ENCODE results near the gene RASGRP3. TPM values are rescaled to one million over a fixed set of nuclear protein-coding genes. Genes with fewer than 3 reads are reported as not detected.
"Not testable (repeated sequence)": the region's sequence is repeated elsewhere in the genome, so short reads cannot be mapped to it uniquely, and the experiment has no call there.

RASGRP3 gene
- total RNA-seq, 5 donors from 2014 or later (not counting 1 experiment from before 2014, with no cell fraction given) = 2.7 to 7.0 (median 4.4) TPM

DNA sequence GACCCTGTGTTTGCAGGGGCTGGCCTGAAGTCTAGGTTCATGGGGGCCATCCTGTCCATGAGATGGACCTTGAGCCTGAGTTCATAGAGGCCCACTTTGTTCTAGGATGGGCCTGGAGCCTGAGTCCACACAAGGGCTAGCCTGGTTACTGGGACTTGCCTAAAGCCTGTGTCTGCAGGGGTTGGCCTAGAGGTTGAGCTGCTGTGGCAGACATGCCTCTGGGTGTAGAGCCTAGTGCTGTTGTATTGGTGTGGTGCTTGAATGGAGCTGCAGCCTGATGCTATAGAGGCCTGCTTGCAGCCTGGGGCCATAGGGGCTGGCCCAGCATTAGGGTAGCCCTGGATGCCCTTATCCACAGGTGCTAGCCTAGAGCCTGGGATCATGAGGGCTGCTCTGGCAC is 23.9 kb upstream of the RASGRP3 start:
- Histone ChIP-seq H3K4me1 (ENCODE audit: control insufficient read depth in 1 of 2, extremely low read depth in 1 of 2, insufficient read depth in 2 of 2, low read length in 2 of 2) (no peaks in the 10 kb centered on the region), H3K27me3 (replicated peaks in 1 of 2; ENCODE audit: control insufficient read depth in 2 of 2, extremely low read depth in 1 of 2, insufficient read depth in 2 of 2, low read length in 1 of 2) (peaks cover 0 to 6% of the 10 kb centered on the region in 2 experiments), H3K27ac (ENCODE audit: low read length) (no peak overlapping the region), H3K9me3 (no peaks in the 10 kb centered on the region), H3K36me3 (ENCODE audit: control insufficient read depth in 2 of 2, extremely low read depth in 1 of 2, insufficient read depth in 1 of 2, low read length in 1 of 2) (no peaks in the 10 kb centered on the region), H3K4me3 (ENCODE audit: control insufficient read depth in 1 of 2, extremely low read depth in 1 of 2, low read length in 1 of 2) (no peak overlapping the region)
- Mint-ChIP-seq H3K27me3 (no peaks in the 10 kb centered on the region), H3K36me3 (no peaks in the 10 kb centered on the region), H3K4me3 (no peak overlapping the region), H3K4me1 (no peaks in the 10 kb centered on the region), H3K27ac (no peak overlapping the region), H3K9me3 (peaks cover 13 to 20% (median 14%) of the 10 kb centered on the region in 3 donors)
- no peak for ATAC-seq (replicated peaks in 1 of 4)
- POLR2A ChIA-PET = no interaction called here
- CTCF ChIA-PET = interaction anchor here (0.6 to 1.0 kb wide), 2 partner anchors 23 to 57 kb away, joined by 3 read pairs; no protein-coding TSS in a partner anchor
- no peak for DNase-seq

GRCh38 chr2:33453905-33454479 is 22.5 kb upstream of the RASGRP3 start:
- CTCF ChIA-PET = no interaction called here
- Histone ChIP-seq H3K4me3 (ENCODE audit: control insufficient read depth in 1 of 2, extremely low read depth in 1 of 2, low read length in 1 of 2) (no peak overlapping the region), H3K27ac (ENCODE audit: low read length) (no peak overlapping the region), H3K27me3 (replicated peaks in 1 of 2; ENCODE audit: control insufficient read depth in 2 of 2, extremely low read depth in 1 of 2, insufficient read depth in 2 of 2, low read length in 1 of 2) (peaks cover 0 to 6% of the 10 kb centered on the region in 2 experiments), H3K36me3 (ENCODE audit: control insufficient read depth in 2 of 2, extremely low read depth in 1 of 2, insufficient read depth in 1 of 2, low read length in 1 of 2) (no peaks in the 10 kb centered on the region), H3K9me3 (no peaks in the 10 kb centered on the region), H3K4me1 (ENCODE audit: control insufficient read depth in 1 of 2, extremely low read depth in 1 of 2, insufficient read depth in 2 of 2, low read length in 2 of 2) (no peaks in the 10 kb centered on the region)
- POLR2A ChIA-PET = no interaction called here
- no peaks in the 10 kb centered on the region for H3K27me3 Mint-ChIP-seq
- peaks cover 13 to 20% (median 14%) of the 10 kb centered on the region in 3 donors for H3K9me3 Mint-ChIP-seq
- H3K4me3 Mint-ChIP-seq = no peak overlapping the region
- H3K4me1 Mint-ChIP-seq = no peaks in the 10 kb centered on the region
- H3K36me3 Mint-ChIP-seq = no peaks in the 10 kb centered on the region
- no peak overlapping the region for H3K27ac Mint-ChIP-seq
- DNase-seq (no peak), ATAC-seq (replicated peaks in 1 of 4) (no peak)

DNA sequence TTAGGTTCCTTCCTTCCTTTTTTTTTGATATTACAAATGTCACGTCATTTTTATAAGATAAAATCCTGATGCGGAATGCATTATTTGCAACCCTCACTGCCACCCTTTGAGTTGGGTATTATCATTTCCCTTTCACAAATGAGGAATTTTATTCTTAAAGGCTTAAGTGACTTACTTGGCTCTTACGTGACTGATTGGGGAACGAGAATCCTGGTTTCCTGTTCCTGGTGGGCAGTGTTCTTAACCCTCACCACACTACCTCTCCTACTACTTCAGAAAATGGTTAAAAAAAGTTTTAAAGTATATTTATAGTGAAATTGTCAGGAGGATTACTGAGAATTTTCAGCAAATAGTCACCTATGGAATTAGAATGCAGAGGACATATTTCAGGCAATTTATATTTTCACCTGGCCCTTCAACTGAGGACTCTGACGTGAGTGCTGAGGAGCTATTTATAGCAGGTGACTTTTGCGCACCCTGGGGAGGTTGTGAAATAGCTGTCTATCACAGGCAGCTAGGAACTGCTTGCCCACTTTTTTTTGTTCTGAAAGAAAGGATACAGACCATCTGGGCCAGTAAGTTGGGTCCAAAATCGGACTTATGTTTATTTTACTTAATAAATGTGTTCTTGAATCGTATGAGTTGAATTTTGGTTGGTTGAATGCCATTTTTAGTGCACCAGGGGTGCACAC is 18.7 kb upstream of the RASGRP3 start:
- CTCF ChIA-PET = interaction anchor here in 1 of 2 donors (0.6 kb wide), 1 partner anchor 19 kb away, joined by 5 read pairs; no protein-coding TSS in a partner anchor
- Mint-ChIP-seq H3K27me3 (no peaks in the 10 kb centered on the region), H3K4me3 (no peak overlapping the region), H3K9me3 (peaks cover 4 to 7% (median 7%) of the 10 kb centered on the region in 3 donors), H3K36me3 (no peaks in the 10 kb centered on the region), H3K4me1 (no peaks in the 10 kb centered on the region), H3K27ac (no peak overlapping the region)
- Histone ChIP-seq H3K27me3 (replicated peaks in 1 of 2; ENCODE audit: control insufficient read depth in 2 of 2, extremely low read depth in 1 of 2, insufficient read depth in 2 of 2, low read length in 1 of 2) (peaks cover 0 to 1% of the 10 kb centered on the region in 2 experiments), H3K4me3 (ENCODE audit: control insufficient read depth in 1 of 2, extremely low read depth in 1 of 2, low read length in 1 of 2) (no peak overlapping the region), H3K9me3 (no peaks in the 10 kb centered on the region), H3K36me3 (ENCODE audit: control insufficient read depth in 2 of 2, extremely low read depth in 1 of 2, insufficient read depth in 1 of 2, low read length in 1 of 2) (no peaks in the 10 kb centered on the region), H3K27ac (ENCODE audit: low read length) (no peak overlapping the region), H3K4me1 (ENCODE audit: control insufficient read depth in 1 of 2, extremely low read depth in 1 of 2, insufficient read depth in 2 of 2, low read length in 2 of 2) (no peaks in the 10 kb centered on the region)
- DNase-seq = no peak
- 14% methylated on average over 1 of the region's 8 CpGs for WGBS (ENCODE audit: insufficient coverage)
- no peak for ATAC-seq (replicated peaks in 1 of 4)
- POLR2A ChIA-PET = no interaction called here

DNA sequence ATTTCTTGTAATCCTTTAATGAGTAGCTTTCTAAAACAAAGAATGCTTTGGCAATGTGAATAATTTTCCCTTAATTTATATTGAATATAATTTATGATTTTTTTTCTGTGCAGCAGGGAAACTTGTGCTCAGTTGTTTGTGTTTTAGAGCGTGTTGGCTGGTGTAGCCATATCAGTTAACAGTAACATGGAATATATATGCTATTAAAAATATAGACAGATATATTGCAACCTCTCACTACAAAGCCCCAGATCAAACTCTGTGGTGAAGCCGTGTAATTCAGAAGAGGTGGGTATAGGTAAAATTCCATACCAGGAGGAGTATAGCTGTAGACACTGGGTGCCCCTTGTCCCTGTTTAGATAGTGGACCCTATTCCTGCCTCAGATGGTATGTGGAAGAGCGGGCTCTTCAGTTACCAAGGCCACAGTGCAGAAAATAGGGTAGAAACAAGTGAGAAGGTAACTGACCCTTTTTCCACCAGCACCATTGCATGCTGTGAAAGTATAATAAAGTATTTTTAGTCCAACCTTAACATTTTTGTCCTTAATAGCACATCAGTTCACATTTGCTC is 18.1 kb upstream of the RASGRP3 start:
- POLR2A ChIA-PET = no interaction called here
- WGBS (ENCODE audit: insufficient coverage) = no CpG with 5 or more reads among the region's 3 CpGs
- no peak overlapping the region for H3K27ac ChIP-seq (ENCODE audit: low read length)
- Mint-ChIP-seq H3K36me3 (no peaks in the 10 kb centered on the region), H3K9me3 (peaks cover 1 to 4% (median 4%) of the 10 kb centered on the region in 3 donors), H3K4me1 (no peaks in the 10 kb centered on the region), H3K27me3 (no peaks in the 10 kb centered on the region), H3K4me3 (no peak overlapping the region), H3K27ac (no peak overlapping the region)
- H3K9me3 ChIP-seq = no peaks in the 10 kb centered on the region
- CTCF ChIA-PET = no interaction called here
- no peaks in the 10 kb centered on the region for H3K27me3 ChIP-seq (replicated peaks in 1 of 2; ENCODE audit: control insufficient read depth in 2 of 2, extremely low read depth in 1 of 2, insufficient read depth in 2 of 2, low read length in 1 of 2)
- no peaks in the 10 kb centered on the region for H3K36me3 ChIP-seq (ENCODE audit: control insufficient read depth in 2 of 2, extremely low read depth in 1 of 2, insufficient read depth in 1 of 2, low read length in 1 of 2)
- H3K4me1 ChIP-seq (ENCODE audit: control insufficient read depth in 1 of 2, extremely low read depth in 1 of 2, insufficient read depth in 2 of 2, low read length in 2 of 2) = no peaks in the 10 kb centered on the region
- DNase-seq (no peak), ATAC-seq (replicated peaks in 1 of 4) (no peak)
- no peak overlapping the region for H3K4me3 ChIP-seq (ENCODE audit: control insufficient read depth in 1 of 2, extremely low read depth in 1 of 2, low read length in 1 of 2)

DNA sequence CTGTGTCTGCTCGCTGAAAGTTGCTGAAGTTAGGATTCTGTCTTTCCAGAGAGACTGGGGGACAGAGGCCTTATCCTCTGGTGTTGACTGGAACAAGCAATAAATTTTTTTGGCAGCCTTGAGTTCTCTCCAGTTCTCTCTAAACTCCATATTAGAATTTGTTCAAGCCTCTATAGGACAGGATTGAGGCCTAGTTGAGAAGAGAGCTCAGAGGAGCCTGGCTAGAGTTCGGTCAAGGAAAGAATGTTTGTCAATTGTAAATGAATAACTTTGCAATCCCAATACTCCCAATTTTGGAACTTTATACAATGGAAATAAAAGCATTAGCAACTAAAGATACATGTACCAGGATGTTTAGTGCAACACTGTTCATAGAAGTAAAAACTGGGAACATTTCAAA is 16.7 kb upstream of the RASGRP3 start:
- H3K4me1 Mint-ChIP-seq = no peaks in the 10 kb centered on the region

DNA sequence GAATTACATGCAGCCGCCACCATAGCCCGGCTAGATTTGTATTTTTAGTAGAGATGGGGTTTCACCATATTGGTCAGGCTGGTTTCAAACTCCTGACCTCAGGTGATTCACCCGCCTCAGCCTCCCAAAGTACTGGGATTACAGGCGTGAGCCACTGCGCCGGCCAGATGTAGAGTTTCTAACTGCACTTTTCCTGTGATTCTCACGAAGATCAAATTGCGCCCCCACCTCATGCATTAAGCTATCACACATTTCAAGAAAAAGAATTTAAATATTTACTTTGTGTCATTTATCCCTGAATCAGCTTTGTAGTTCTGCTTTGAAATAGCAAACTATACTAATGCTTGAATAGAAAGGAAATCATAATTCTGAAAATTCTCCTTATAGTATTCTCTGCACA is 13.9 kb upstream of the RASGRP3 start:
- H3K36me3 ChIP-seq (ENCODE audit: control insufficient read depth in 2 of 2, extremely low read depth in 1 of 2, insufficient read depth in 1 of 2, low read length in 1 of 2); H3K4me1 ChIP-seq (ENCODE audit: control insufficient read depth in 1 of 2, extremely low read depth in 1 of 2, insufficient read depth in 2 of 2, low read length in 2 of 2); H3K27ac Mint-ChIP-seq; H3K27me3 ChIP-seq (replicated peaks in 1 of 2; ENCODE audit: control insufficient read depth in 2 of 2, extremely low read depth in 1 of 2, insufficient read depth in 2 of 2, low read length in 1 of 2); H3K36me3 Mint-ChIP-seq; H3K4me3 Mint-ChIP-seq; H3K27ac ChIP-seq (ENCODE audit: low read length); DNase-seq; ATAC-seq (replicated peaks in 1 of 4); H3K9me3 ChIP-seq; H3K4me3 ChIP-seq (ENCODE audit: control insufficient read depth in 1 of 2, extremely low read depth in 1 of 2, low read length in 1 of 2); H3K9me3 Mint-ChIP-seq; POLR2A ChIA-PET; H3K27me3 Mint-ChIP-seq; H3K4me1 Mint-ChIP-seq: not testable (repeated sequence)
- 88% methylated on average over 5 of the region's 8 CpGs for WGBS (ENCODE audit: insufficient coverage)
- CTCF ChIA-PET = interaction anchor here in 1 of 2 donors (0.7 kb wide), 1 partner anchor 105 kb away, joined by 4 read pairs; no protein-coding TSS in a partner anchor

More for the DNA sequence above, 16.7 kb upstream of the RASGRP3 start:
- Histone ChIP-seq H3K27ac (ENCODE audit: low read length) (no peak overlapping the region), H3K4me1 (ENCODE audit: control insufficient read depth in 1 of 2, extremely low read depth in 1 of 2, insufficient read depth in 2 of 2, low read length in 2 of 2) (no peaks in the 10 kb centered on the region), H3K4me3 (ENCODE audit: control insufficient read depth in 1 of 2, extremely low read depth in 1 of 2, low read length in 1 of 2) (no peak overlapping the region), H3K36me3 (ENCODE audit: control insufficient read depth in 2 of 2, extremely low read depth in 1 of 2, insufficient read depth in 1 of 2, low read length in 1 of 2) (no peaks in the 10 kb centered on the region), H3K9me3 (no peaks in the 10 kb centered on the region), H3K27me3 (replicated peaks in 1 of 2; ENCODE audit: control insufficient read depth in 2 of 2, extremely low read depth in 1 of 2, insufficient read depth in 2 of 2, low read length in 1 of 2) (no peaks in the 10 kb centered on the region)
- Mint-ChIP-seq H3K36me3 (no peaks in the 10 kb centered on the region), H3K4me3 (no peak overlapping the region), H3K9me3 (no peaks in the 10 kb centered on the region), H3K27ac (no peak overlapping the region), H3K27me3 (no peaks in the 10 kb centered on the region)
- ChIA-PET CTCF (no interaction called here), POLR2A (no interaction called here)
- ATAC-seq (replicated peaks in 1 of 4) (no peak), DNase-seq (no peak)
- WGBS (ENCODE audit: insufficient coverage) = no CpG with 5 or more reads among the region's 2 CpGs

Data from T-cell (primary cell).